GM12878 (cell line): ENCODE results near the gene BCAP31. TPM values are rescaled to one million over a fixed set of nuclear protein-coding genes. Genes with fewer than 3 reads are reported as not detected.

Experiments used
- ATAC-seq: fragments of 200-7000 bp; cut with Tn5 transposase; 3 replicates; pipeline ENCODE4 v1.9.1; 2020; ENCODE audit warnings: mild to moderate bottlenecking, moderate library complexity
- BruUV-seq: library from RNA; stranded (reverse); fragments of 400-500 nt; replicated peaks from 2 replicates; lab custom pipeline; 2021; lab: Mats Ljungman, UMichigan
- CTCF ChIA-PET: fragments of 300-600 bp; sonication (Branson Sonifier 250); formaldehyde crosslinking; extraction: SDS; loops from one replicate; lab custom pipeline; 2021; ENCODE audit warnings: inconsistent platforms; lab: Yijun Ruan, JAX
- POLR2A ChIA-PET: fragments of 350-600 bp; formaldehyde crosslinking; extraction: SDS; loops from one replicate; lab custom pipeline; 2021; ENCODE audit warnings: inconsistent platforms; lab: Charles Lee
- RAD21 ChIA-PET: fragments of 300-600 bp; sonication (Branson Sonifier 250); formaldehyde crosslinking; loops from one replicate; lab custom pipeline; 2023; ENCODE audit warnings: antibody characterized with exemption; ENCODE audit not compliant: unreplicated experiment; lab: Charles Lee
- SMC1A ChIA-PET: fragments of 300-600 bp; sonication (Branson Sonifier 250); formaldehyde crosslinking; loops from one replicate; lab custom pipeline; 2023; ENCODE audit not compliant: unreplicated experiment, uncharacterized antibody; lab: Charles Lee
- DNase-seq: peaks from one replicate; pipeline ENCODE4 v3.0.0-alpha.2; 2011; ENCODE audit warnings: low read depth, low spot score
- FAIRE-seq: peaks from 3 replicates; lab custom pipeline; 2011; peaks lifted over from hg19 to GRCh38; lab: Jason Lieb, UNC
- H2AFZ ChIP-seq: 2 replicates; pipeline ENCODE4 v1.6.0; 2011; ENCODE audit warnings: low read depth, low read length, control low read depth; ENCODE audit not compliant: control insufficient read depth
- H3K27ac ChIP-seq: 2 replicates; pipeline ENCODE4 v1.5.1; 2011; ENCODE audit warnings: control low read depth; ENCODE audit not compliant: control insufficient read depth, insufficient read depth
- H3K27me3 ChIP-seq, 2 experiments: replicated peaks in 1 of 2; 2 replicates each; pipeline versions ENCODE4 v1.6.0 to v1.6.1; 2011; ENCODE audit warnings: low read length in 1 of 2; ENCODE audit not compliant: control insufficient read depth in 2 of 2, insufficient read depth in 2 of 2
- H3K36me3 ChIP-seq, 2 experiments: 2 replicates each; pipeline ENCODE4 v1.5.1; 2011; ENCODE audit warnings: low read length in 1 of 2; ENCODE audit not compliant: control insufficient read depth in 2 of 2, insufficient read depth in 2 of 2
- H3K4me1 ChIP-seq: 2 replicates; pipeline ENCODE4 v1.6.1; 2011; ENCODE audit warnings: mild to moderate bottlenecking, low read length, moderate library complexity, mixed read lengths; ENCODE audit not compliant: control insufficient read depth, insufficient read depth
- H3K4me2 ChIP-seq: 2 replicates; pipeline ENCODE4 v1.6.0; 2011; ENCODE audit warnings: control low read depth; ENCODE audit not compliant: control insufficient read depth, insufficient read depth
- H3K4me3 ChIP-seq: fragments of 200-600 bp; sonication (generic); 2 replicates; pipeline ENCODE4 v1.5.1; 2016
- H3K79me2 ChIP-seq: 2 replicates; pipeline ENCODE4 v1.6.0; 2011; ENCODE audit warnings: low read length; ENCODE audit not compliant: control insufficient read depth, insufficient read depth
- H3K9ac ChIP-seq: 2 replicates; pipeline ENCODE4 v1.8.0; 2011; ENCODE audit warnings: low read length, control low read depth, mixed read lengths; ENCODE audit not compliant: control insufficient read depth, insufficient read depth
- H3K9me3 ChIP-seq: replicated peaks from 3 replicates; pipeline ENCODE4 v1.5.1; 2011; ENCODE audit warnings: mild to moderate bottlenecking, low read length; ENCODE audit not compliant: control insufficient read depth, insufficient read depth
- H4K20me1 ChIP-seq: 2 replicates; pipeline ENCODE4 v1.6.0; 2011; ENCODE audit not compliant: control insufficient read depth, insufficient read depth
- ATF3 ChIP-seq: IDR thresholded peaks from 2 replicates; pipeline ENCODE4 v1.6.1; 2011; ENCODE audit warnings: low read depth, mild to moderate bottlenecking, low read length, moderate library complexity, borderline replicate concordance; ENCODE audit errors: extremely low read depth
- BCL11A ChIP-seq: IDR thresholded peaks from 2 replicates; pipeline ENCODE4 v1.6.1; 2011; ENCODE audit warnings: low read depth, low read length
- CTCF ChIP-seq, 3 experiments: IDR thresholded peaks in 2 of 3; conservative IDR thresholded peaks in 1 of 3; 2 replicates each; pipeline ENCODE4 v1.5.1; 2011; ENCODE audit warnings: low read depth in 3 of 3, low read length in 3 of 3, mild to moderate bottlenecking in 3 of 3, control low read depth in 2 of 3, moderate library complexity in 2 of 3, inconsistent platforms in 1 of 3, mixed read lengths in 1 of 3; ENCODE audit not compliant: control insufficient read depth in 2 of 3, insufficient read depth in 1 of 3; ENCODE audit errors: extremely low read depth in 1 of 3
- EED ChIP-seq: sonication (generic); IDR thresholded peaks from 2 replicates; pipeline ENCODE4 v1.6.1; 2016; ENCODE audit warnings: antibody characterized with exemption, low read depth
- ESRRA ChIP-seq: IDR thresholded peaks from 2 replicates; pipeline ENCODE4 v1.6.1; 2012; ENCODE audit warnings: mild to moderate bottlenecking, low read length, improper control_type of control experiment
- KLF5 ChIP-seq: fragments of 450-650 bp; IDR thresholded peaks from 2 replicates; pipeline ENCODE4 v1.6.1; 2014; ENCODE audit warnings: mild to moderate bottlenecking; ENCODE audit not compliant: partially characterized antibody
- MEF2B ChIP-seq: fragments of 450-650 bp; IDR thresholded peaks from 2 replicates; pipeline ENCODE4 v1.6.1; 2018; ENCODE audit warnings: mild to moderate bottlenecking, moderate library complexity; ENCODE audit not compliant: partially characterized antibody, poor library complexity, severe bottlenecking
- MTA2 ChIP-seq: fragments of 450-650 bp; IDR thresholded peaks from 2 replicates; pipeline ENCODE4 v1.6.1; 2016; ENCODE audit warnings: low read depth, mild to moderate bottlenecking, moderate library complexity
- NR2C1 ChIP-seq: fragments of 450-650 bp; IDR thresholded peaks from 2 replicates; pipeline ENCODE4 v1.6.1; 2017; ENCODE audit warnings: antibody characterized with exemption, mild to moderate bottlenecking, moderate library complexity
- PAX5 ChIP-seq: IDR thresholded peaks from 2 replicates; pipeline ENCODE4 v1.6.1; 2011; ENCODE audit warnings: low read depth, low read length, borderline replicate concordance
- POLR2A ChIP-seq: IDR thresholded peaks from 2 replicates; pipeline ENCODE4 v1.6.1; 2011; ENCODE audit warnings: low read depth, mild to moderate bottlenecking, low read length
- SREBF2 ChIP-seq: IDR thresholded peaks from 2 replicates; pipeline ENCODE4 v1.6.1; 2012; ENCODE audit warnings: mild to moderate bottlenecking, low read length
- WGBS: methylation state at CpG from one replicate; pipeline ENCODE4 v1.1.6; 2016; ENCODE audit warnings: low lambda C conversion rate; ENCODE audit not compliant: insufficient replicate concordance, insufficient coverage; ENCODE audit errors: missing lambda C conversion rate; 5-methylcytosine and 5-hydroxymethylcytosine counted together
- in situ Hi-C: fragments of 300-500 bp; cut with MboI; formaldehyde crosslinking; loops from 9 replicates; pipeline ENCODE4 v1.14.3; 2018; ENCODE audit warnings: mixed read lengths
- intact Hi-C: fragments of 100-400 bp; cut with micrococcal nuclease; formaldehyde crosslinking; loops from one replicate; pipeline ENCODE4 v1.14.2; 2022; ENCODE audit not compliant: unreplicated experiment
- polyA plus RNA-seq, 11 experiments: library from polyadenylated mRNA; depleted of rRNA in 4 of 11; unstranded in 6 of 11; stranded (reverse) in 5 of 11; fragments of >200 nt; fragmentation: Nextera tagmentation in 4 of 11; fragmentation: Illumina TruSeq in 1 of 11; extraction: Ambion mirVana in 4 of 11; extraction: Trizol in 1 of 11; gene quantifications; 1 replicate in 1 of 11; 2 replicates in 10 of 11; pipeline versions ENCODE4 v1.2.1 to v1.2.3, GENCODE V29; 2011 to 2016; ENCODE audit warnings: inconsistent platforms in 2 of 11, missing spikeins in 2 of 11, low read depth in 1 of 11
- total RNA-seq, 4 experiments: library from RNA; depleted of rRNA in 3 of 4; stranded (reverse); fragments of >200 nt in 3 of 4; fragmentation: Illumina TruSeq in 1 of 4; extraction: Trizol in 1 of 4; gene quantifications; 2 replicates each; pipeline versions ENCODE4 v1.2.1 to v1.2.3, GENCODE V29; 2013 to 2021
- TF ChIP-seq, protein P1 (sequence below): fragments of 450-650 bp; formaldehyde crosslinking; IDR thresholded peaks from 2 replicates; pipeline ENCODE4 v1.4.0; 2020; ENCODE audit warnings: mild to moderate bottlenecking, moderate library complexity
- TF ChIP-seq, protein P2 (sequence below): IDR thresholded peaks from 2 replicates; pipeline ENCODE4 v1.6.1; 2012; ENCODE audit warnings: improper control_type of control experiment, low read depth, low read length; ENCODE audit not compliant: insufficient replicate concordance

Gene BCAP31
- total and polyA plus RNA-seq, 10 of the 15 experiments (the other 5 are each of a cell fraction or from before 2014, with no cell fraction given) = 63.1 to 246 (median 95.6) TPM

GRCh38 chrX:153659268-153659667 lies 64.9 kb downstream of the BCAP31 start:
- Histone ChIP-seq H3K27ac (no peak overlapping the region), H2AFZ (no peak overlapping the region), H3K27me3 (no peaks in the 10 kb centered on the region), H3K4me2 (no peak overlapping the region), H3K4me1 (no peaks in the 10 kb centered on the region), H3K9me3 (no peaks in the 10 kb centered on the region; the same call in 2 of the 3 replicates), H4K20me1 (no peaks in the 10 kb centered on the region), H3K79me2 (no peaks in the 10 kb centered on the region), H3K9ac (no peak overlapping the region), H3K36me3 (no peaks in the 10 kb centered on the region), H3K4me3 (no peak overlapping the region)
- WGBS = 37% methylated on average over 3 of the region's 3 CpGs
- RAD21 ChIA-PET = no interaction called here
- CTCF ChIA-PET = interaction anchor here (0.8 to 2.0 kb wide), 3 partner anchors 9 to 120 kb away, joined by 4 to 13 read pairs (median 5); no protein-coding TSS in a partner anchor
- no peak for ATAC-seq
- intact Hi-C loops = no loop called here
- DNase-seq = no peak
- in situ Hi-C loops = loop anchor here (5.0 to 10.0 kb wide), 2 partner anchors 107 to 124 kb away; no protein-coding TSS in a partner anchor
- no TSS peak for BruUV-seq
- SMC1A ChIA-PET = no interaction called here
- POLR2A ChIA-PET = no interaction called here
- no peak for FAIRE-seq
- TF ChIP-seq ESRRA (no peak), NR2C1 (no peak), POLR2A (no peak), EED (no peak), KLF5 (no peak), PAX5 (no peak), SREBF2 (no peak), MTA2 (no peak), BCL11A (no peak), MEF2B (no peak), ATF3 (no peak), CTCF (IDR thresholded peaks at IDR 0.05 in 2 of 3, conservative IDR thresholded peaks at IDR 0.05 in 1 of 3; ENCODE audit: control insufficient read depth in 2 of 3, extremely low read depth in 1 of 3, insufficient read depth in 1 of 3, low read depth in 3 of 3, low read length in 3 of 3) (no peak)
- TF ChIP-seq, protein P1, sequence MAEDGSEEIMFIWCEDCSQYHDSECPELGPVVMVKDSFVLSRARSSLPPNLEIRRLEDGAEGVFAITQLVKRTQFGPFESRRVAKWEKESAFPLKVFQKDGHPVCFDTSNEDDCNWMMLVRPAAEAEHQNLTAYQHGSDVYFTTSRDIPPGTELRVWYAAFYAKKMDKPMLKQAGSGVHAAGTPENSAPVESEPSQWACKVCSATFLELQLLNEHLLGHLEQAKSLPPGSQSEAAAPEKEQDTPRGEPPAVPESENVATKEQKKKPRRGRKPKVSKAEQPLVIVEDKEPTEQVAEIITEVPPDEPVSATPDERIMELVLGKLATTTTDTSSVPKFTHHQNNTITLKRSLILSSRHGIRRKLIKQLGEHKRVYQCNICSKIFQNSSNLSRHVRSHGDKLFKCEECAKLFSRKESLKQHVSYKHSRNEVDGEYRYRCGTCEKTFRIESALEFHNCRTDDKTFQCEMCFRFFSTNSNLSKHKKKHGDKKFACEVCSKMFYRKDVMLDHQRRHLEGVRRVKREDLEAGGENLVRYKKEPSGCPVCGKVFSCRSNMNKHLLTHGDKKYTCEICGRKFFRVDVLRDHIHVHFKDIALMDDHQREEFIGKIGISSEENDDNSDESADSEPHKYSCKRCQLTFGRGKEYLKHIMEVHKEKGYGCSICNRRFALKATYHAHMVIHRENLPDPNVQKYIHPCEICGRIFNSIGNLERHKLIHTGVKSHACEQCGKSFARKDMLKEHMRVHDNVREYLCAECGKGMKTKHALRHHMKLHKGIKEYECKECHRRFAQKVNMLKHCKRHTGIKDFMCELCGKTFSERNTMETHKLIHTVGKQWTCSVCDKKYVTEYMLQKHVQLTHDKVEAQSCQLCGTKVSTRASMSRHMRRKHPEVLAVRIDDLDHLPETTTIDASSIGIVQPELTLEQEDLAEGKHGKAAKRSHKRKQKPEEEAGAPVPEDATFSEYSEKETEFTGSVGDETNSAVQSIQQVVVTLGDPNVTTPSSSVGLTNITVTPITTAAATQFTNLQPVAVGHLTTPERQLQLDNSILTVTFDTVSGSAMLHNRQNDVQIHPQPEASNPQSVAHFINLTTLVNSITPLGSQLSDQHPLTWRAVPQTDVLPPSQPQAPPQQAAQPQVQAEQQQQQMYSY = no peak
- TF ChIP-seq, protein P2, sequence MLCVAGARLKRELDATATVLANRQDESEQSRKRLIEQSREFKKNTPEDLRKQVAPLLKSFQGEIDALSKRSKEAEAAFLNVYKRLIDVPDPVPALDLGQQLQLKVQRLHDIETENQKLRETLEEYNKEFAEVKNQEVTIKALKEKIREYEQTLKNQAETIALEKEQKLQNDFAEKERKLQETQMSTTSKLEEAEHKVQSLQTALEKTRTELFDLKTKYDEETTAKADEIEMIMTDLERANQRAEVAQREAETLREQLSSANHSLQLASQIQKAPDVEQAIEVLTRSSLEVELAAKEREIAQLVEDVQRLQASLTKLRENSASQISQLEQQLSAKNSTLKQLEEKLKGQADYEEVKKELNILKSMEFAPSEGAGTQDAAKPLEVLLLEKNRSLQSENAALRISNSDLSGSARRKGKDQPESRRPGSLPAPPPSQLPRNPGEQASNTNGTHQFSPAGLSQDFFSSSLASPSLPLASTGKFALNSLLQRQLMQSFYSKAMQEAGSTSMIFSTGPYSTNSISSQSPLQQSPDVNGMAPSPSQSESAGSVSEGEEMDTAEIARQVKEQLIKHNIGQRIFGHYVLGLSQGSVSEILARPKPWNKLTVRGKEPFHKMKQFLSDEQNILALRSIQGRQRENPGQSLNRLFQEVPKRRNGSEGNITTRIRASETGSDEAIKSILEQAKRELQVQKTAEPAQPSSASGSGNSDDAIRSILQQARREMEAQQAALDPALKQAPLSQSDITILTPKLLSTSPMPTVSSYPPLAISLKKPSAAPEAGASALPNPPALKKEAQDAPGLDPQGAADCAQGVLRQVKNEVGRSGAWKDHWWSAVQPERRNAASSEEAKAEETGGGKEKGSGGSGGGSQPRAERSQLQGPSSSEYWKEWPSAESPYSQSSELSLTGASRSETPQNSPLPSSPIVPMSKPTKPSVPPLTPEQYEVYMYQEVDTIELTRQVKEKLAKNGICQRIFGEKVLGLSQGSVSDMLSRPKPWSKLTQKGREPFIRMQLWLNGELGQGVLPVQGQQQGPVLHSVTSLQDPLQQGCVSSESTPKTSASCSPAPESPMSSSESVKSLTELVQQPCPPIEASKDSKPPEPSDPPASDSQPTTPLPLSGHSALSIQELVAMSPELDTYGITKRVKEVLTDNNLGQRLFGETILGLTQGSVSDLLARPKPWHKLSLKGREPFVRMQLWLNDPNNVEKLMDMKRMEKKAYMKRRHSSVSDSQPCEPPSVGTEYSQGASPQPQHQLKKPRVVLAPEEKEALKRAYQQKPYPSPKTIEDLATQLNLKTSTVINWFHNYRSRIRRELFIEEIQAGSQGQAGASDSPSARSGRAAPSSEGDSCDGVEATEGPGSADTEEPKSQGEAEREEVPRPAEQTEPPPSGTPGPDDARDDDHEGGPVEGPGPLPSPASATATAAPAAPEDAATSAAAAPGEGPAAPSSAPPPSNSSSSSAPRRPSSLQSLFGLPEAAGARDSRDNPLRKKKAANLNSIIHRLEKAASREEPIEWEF = no peak
